ENCODE measurements around the gene AGAP1. TPM values are rescaled to one million over a fixed set of nuclear protein-coding genes. Genes with fewer than 3 reads are reported as not detected.

AGAP1 gene
- total RNA-seq, 4 donors from 2014 or later, result 33.7 to 55.2 (median 37.5) TPM

DNA sequence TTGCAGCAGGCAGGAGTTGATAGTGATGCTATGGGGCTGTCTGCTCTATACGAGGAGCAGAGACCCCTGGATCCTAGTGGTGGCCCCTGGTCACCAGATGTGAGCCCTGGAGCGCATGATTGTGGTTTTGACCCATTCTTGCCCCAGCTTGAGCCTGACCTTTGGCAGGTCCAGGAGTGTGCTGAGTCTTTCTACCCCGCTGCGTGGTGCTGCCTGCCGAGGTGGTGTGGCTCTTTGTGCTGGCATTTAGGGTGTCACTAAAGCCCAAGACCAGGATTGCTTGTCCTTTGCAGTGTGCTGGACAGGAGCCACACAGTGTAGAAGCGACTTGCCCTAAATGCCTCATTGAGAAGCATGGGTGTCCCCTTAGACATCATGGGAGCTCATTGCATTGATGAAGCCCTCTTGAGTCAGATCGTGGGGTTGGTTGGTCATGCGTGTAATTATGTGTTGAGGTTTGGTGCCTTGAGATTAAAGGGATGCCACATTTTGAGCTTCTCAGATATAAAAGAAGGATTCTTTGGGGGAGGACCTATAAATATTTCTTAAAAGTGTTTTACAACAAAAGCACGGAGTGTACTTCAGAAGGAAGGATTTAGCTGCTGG is 88.3 kb downstream of the AGAP1 start:
- no peak for TF ChIP-seq POLR2AphosphoS5 (IDR thresholded peaks at IDR 0.05)
- TF ChIP-seq CTCF (IDR thresholded peaks at IDR 0.05), result no peak
- no peak for TF ChIP-seq POLR2A (IDR thresholded peaks at IDR 0.05)
- no peak for TF ChIP-seq EP300 (IDR thresholded peaks at IDR 0.05)
- 97 to 100% methylated on average over 1 to 4 of the region's 9 CpGs for WGBS, 2 donors (ENCODE audit: low coverage in 1 of 2)
- Histone ChIP-seq H3K36me3 (no peaks in the 10 kb centered on the region), H3K4me3 (no peak overlapping the region), H3K27me3 (no peaks in the 10 kb centered on the region), H3K27ac (no peak overlapping the region), H3K4me1 (peaks cover 0 to 3% (median 0%) of the 10 kb centered on the region in 3 donors), H3K9me3 (no peaks in the 10 kb centered on the region)
- no peak for ATAC-seq

GRCh38 chr2:235582729-235583128 is 88.9 kb downstream of the AGAP1 start:
- no peak for TF ChIP-seq CTCF (IDR thresholded peaks at IDR 0.05)
- TF ChIP-seq POLR2A (IDR thresholded peaks at IDR 0.05), result no peak
- no peak for TF ChIP-seq EP300 (IDR thresholded peaks at IDR 0.05)
- TF ChIP-seq POLR2AphosphoS5 (IDR thresholded peaks at IDR 0.05), result no peak
- H3K4me3 ChIP-seq, result no peak overlapping the region
- no peaks in the 10 kb centered on the region for H3K36me3 ChIP-seq
- no peaks in the 10 kb centered on the region for H3K9me3 ChIP-seq
- WGBS, 2 donors (ENCODE audit: low coverage in 1 of 2), result 82% methylated on average over 5 of the region's 7 CpGs; no CpG with 5 or more reads in 1 of the 2 donors
- no peak for ATAC-seq
- H3K4me1 ChIP-seq, result peaks cover 0 to 3% (median 0%) of the 10 kb centered on the region in 3 donors
- H3K27me3 ChIP-seq, result no peaks in the 10 kb centered on the region
- no peak overlapping the region for H3K27ac ChIP-seq

DNA sequence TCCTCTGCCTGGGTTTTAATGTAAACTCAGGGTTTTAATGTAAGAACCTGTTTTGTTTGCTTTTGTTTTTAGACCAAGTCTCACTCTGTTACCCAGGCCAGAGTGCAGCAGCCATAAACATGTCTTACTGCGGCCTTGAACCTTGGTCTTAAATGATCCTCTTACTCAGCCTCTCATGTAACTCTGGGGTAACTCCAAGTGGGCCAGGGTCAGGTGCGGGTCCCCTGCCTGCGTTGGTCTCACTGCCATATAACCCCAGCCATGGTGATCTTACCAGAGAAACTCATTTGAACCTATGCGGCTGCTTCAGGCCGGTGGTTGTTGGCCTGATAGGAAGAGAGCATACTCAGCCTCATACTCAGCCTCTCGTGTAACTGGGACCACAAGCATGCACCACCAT is 89.3 kb downstream of the AGAP1 start:
- H3K4me1 ChIP-seq, result peaks cover 0 to 3% (median 0%) of the 10 kb centered on the region in 3 donors
- no peak for ATAC-seq
- no peaks in the 10 kb centered on the region for H3K36me3 ChIP-seq
- no peak overlapping the region for H3K4me3 ChIP-seq
- 97 to 100% methylated on average over 1 to 6 of the region's 6 CpGs for WGBS, 2 donors (ENCODE audit: low coverage in 1 of 2)
- H3K27ac ChIP-seq, result no peak overlapping the region
- TF ChIP-seq POLR2A (IDR thresholded peaks at IDR 0.05) (no peak), CTCF (IDR thresholded peaks at IDR 0.05) (no peak), POLR2AphosphoS5 (IDR thresholded peaks at IDR 0.05) (no peak), EP300 (IDR thresholded peaks at IDR 0.05) (no peak)
- H3K9me3 ChIP-seq, result no peaks in the 10 kb centered on the region
- H3K27me3 ChIP-seq, result no peaks in the 10 kb centered on the region

- Histone ChIP-seq H3K4me1 (peaks cover 0 to 3% (median 0%) of the 10 kb centered on the region in 3 donors), H3K27ac (no peak overlapping the region), H3K36me3 (no peaks in the 10 kb centered on the region), H3K27me3 (no peaks in the 10 kb centered on the region), H3K4me3 (no peak overlapping the region), H3K9me3 (no peaks in the 10 kb centered on the region)
- TF ChIP-seq EP300 (IDR thresholded peaks at IDR 0.05) (no peak), POLR2A (IDR thresholded peaks at IDR 0.05) (no peak), POLR2AphosphoS5 (IDR thresholded peaks at IDR 0.05) (no peak), CTCF (IDR thresholded peaks at IDR 0.05) (no peak)
- whole genome bisulfite sequencing, 2 donors (ENCODE audit: low coverage in 1 of 2), result 85 to 92% methylated on average over 5 of the region's 8 CpGs
- no peak for ATAC-seq
Observed at GRCh38 chr2:235583925-235584637, 90.2 kb downstream of the AGAP1 start.

DNA sequence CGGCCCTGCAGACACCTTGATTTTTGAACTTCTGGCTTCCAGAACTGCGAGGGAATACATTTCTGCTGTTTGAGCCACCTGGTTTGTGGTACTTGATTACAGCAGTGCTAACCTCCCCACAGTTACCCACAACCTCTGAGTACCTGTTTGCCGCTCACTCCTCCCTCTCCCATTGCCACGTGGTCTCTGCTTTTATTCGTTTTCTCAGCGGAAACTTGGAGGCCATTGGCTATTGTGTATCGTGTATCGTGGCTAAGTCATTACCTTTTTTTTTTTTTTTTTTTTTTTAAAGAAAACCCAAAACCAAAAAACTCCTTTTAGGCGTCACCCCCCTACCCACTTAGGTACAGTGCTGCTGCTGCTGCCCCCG is 90.8 kb downstream of the AGAP1 start:
- Histone ChIP-seq H3K9me3 (no peaks in the 10 kb centered on the region), H3K4me1 (peaks cover 0 to 3% (median 0%) of the 10 kb centered on the region in 3 donors), H3K27me3 (no peaks in the 10 kb centered on the region), H3K4me3 (no peak overlapping the region), H3K36me3 (no peaks in the 10 kb centered on the region), H3K27ac (no peak overlapping the region)
- no peak for ATAC-seq
- TF ChIP-seq EP300 (IDR thresholded peaks at IDR 0.05) (no peak), POLR2AphosphoS5 (IDR thresholded peaks at IDR 0.05) (no peak), POLR2A (IDR thresholded peaks at IDR 0.05) (no peak), CTCF (IDR thresholded peaks at IDR 0.05) (no peak)
- 84 to 90% methylated on average over 7 to 9 of the region's 10 CpGs for WGBS, 2 donors (ENCODE audit: low coverage in 1 of 2)
